Natural killer cell (primary cell): Measurements from ENCODE around the gene ZNF488. TPM values are rescaled to one million over a fixed set of nuclear protein-coding genes. Genes with fewer than 3 reads are reported as not detected.

ENCODE experiments used
- total RNA-seq, 4 donors: library from RNA; stranded (reverse); fragments of 120-200 nt in 1 of 4; gene quantifications; one replicate each; pipeline versions ENCODE4 v1.2.3 to v1.2.4, GENCODE V29; 2013 to 2022

Gene ZNF488
- total RNA-seq, 3 donors from 2014 or later (not counting 1 experiment from before 2014, with no cell fraction given) = not detected

Other genes with a start within 250 kb of the ZNF488 start
- gene GDF10, start 84.1 kb downstream of the ZNF488 start, total RNA-seq = not detected
- not detected for gene GDF2, start 61.8 kb downstream of the ZNF488 start, total RNA-seq
- gene RBP3, start 35.9 kb downstream of the ZNF488 start, total RNA-seq = not detected
- not detected for gene ANXA8, start 99.8 kb upstream of the ZNF488 start, total RNA-seq
- not detected for gene FAM25G, start 107.4 kb upstream of the ZNF488 start, total RNA-seq
- 10 to 100 TPM in 1 of 3 donors, 1 to 10 TPM in 2; 4.6 to 11.1 (median 8.7) TPM for gene AGAP9, start 139.3 kb upstream of the ZNF488 start, total RNA-seq